Heart right ventricle (tissue), 16 donors: Measurements from ENCODE around the gene MZF1. TPM values are rescaled to one million over a fixed set of nuclear protein-coding genes. Genes with fewer than 3 reads are reported as not detected.

Source experiments
- ATAC-seq, 8 donors: fragments of 200-7000 bp; cut with Tn5 transposase; one replicate each; pipeline ENCODE4 v1.9.1; 2020; ENCODE audit warnings: mild to moderate bottlenecking in 8 of 8, moderate library complexity in 8 of 8, moderate number of reproducible peaks in 1 of 8
- DNase-seq, 2 donors: peaks; one replicate each; pipeline ENCODE4 v3.0.0-alpha.2; 2020
- H3K27ac ChIP-seq, 10 donors: fragments of 200-600 bp; sonication (generic) in 2 of 10; one replicate each; pipeline versions ENCODE4 v1.5.0 to v1.8.0; 2020 to 2022; ENCODE audit warnings: mild to moderate bottlenecking in 3 of 10
- H3K27me3 ChIP-seq, 7 donors: fragments of 200-600 bp; one replicate each; pipeline ENCODE4 v1.8.0; 2021 to 2022; ENCODE audit warnings: mild to moderate bottlenecking in 2 of 7
- H3K36me3 ChIP-seq, 9 donors: fragments of 200-600 bp; sonication (generic) in 1 of 9; one replicate each; pipeline versions ENCODE4 v1.5.0 to v1.8.0; 2020 to 2022; ENCODE audit warnings: mild to moderate bottlenecking in 2 of 9
- H3K4me1 ChIP-seq, 9 donors: fragments of 200-600 bp; sonication (generic) in 1 of 9; one replicate each; pipeline versions ENCODE4 v1.5.0 to v1.8.0; 2020 to 2022; ENCODE audit warnings: mild to moderate bottlenecking in 4 of 9
- H3K4me3 ChIP-seq, 10 donors: fragments of 200-600 bp; sonication (generic) in 2 of 10; one replicate each; pipeline versions ENCODE4 v1.5.0 to v1.8.0; 2020 to 2022; ENCODE audit warnings: mild to moderate bottlenecking in 7 of 10, moderate library complexity in 2 of 10
- H3K9me3 ChIP-seq, 11 donors: fragments of 200-600 bp in 10 of 11; sonication (generic) in 2 of 11; one replicate each; pipeline versions ENCODE4 v1.5.0 to v1.8.0; 2013 to 2022; ENCODE audit warnings: mild to moderate bottlenecking in 2 of 11, control low read depth in 1 of 11, moderate library complexity in 1 of 11
- WGBS, 2 donors: extraction: QIAGEN DNeasy Blood & Tissue Kit; methylation state at CpG; one replicate each; pipeline ENCODE4 v1.1.7; 2013; ENCODE audit warnings: inconsistent platforms in 1 of 2; 5-methylcytosine and 5-hydroxymethylcytosine counted together
- intact Hi-C, 10 donors: fragments of 100-400 bp; cut with DNase I; formaldehyde crosslinking; loops; one replicate each; pipeline versions ENCODE4 v1.11.1 to v1.14.2; 2022
- polyA plus RNA-seq, 2 donors: library from polyadenylated mRNA; stranded (reverse); fragments of 200-250 nt; gene quantifications; one replicate each; pipeline ENCODE4 v1.2.3, GENCODE V29; 2013
- total RNA-seq, 10 donors: library from RNA; stranded (reverse); fragmentation: NEBNext Ultra II Directional in 3 of 10; extraction: Animal tissue kit (Norgen Biotek cat#: 25700) in 3 of 10; gene quantifications; one replicate each; pipeline versions ENCODE4 v1.2.1 to v1.2.4, GENCODE V29; 2021 to 2023
- TF ChIP-seq, protein P1 (sequence below), 9 donors: fragments of 200-600 bp; sonication (generic) in 2 of 9; IDR thresholded peaks; one replicate each; pipeline versions ENCODE4 v1.5.0 to v1.8.0; 2021 to 2022; ENCODE audit warnings: antibody characterized with exemption in 9 of 9, mild to moderate bottlenecking in 5 of 9, moderate library complexity in 1 of 9
- donor health status: Arrhythmogenic right ventricular cardiomyopathy.
- donor health status: ischemic (EF 13 %, LVEDD 7.1; RV severe dilation, severe dysfunction).
- donor health status: healthy with polysubstance abuse.
- donor health status: DM: no; HTN: yes; CAD: no.
- donor health status: DM: no; HTN: no; CAD: no.
- donor health status: ischemic (EF 25% LVEDD 6.9; RV normal size, moderate dysfunction).
- donor health status: ischemic (EF 25% LVEDD 5.7; RV mildly dilated, moderate dysfunction).
- donor health status: healthy.
- donor health status: DM: yes; HTN: yes; CAD: no.
- donor health status: Ischemic cardiomyopathy.
- donor health status: ischemic (EF 35%, LVEDD 5.7; RV mildly dilated, moderate dysfunction).
- donor health status: nonischemic (EF 11% LVEDD 7.7; RV severe dilation, severe dysfunction).
- donor health status: DM: yes; HTN: yes; CAD: no.
- donor health status: PGD.
- donor health status: ischemic (EF 29% LVEDD 5.4; RV normal size, mild dysfunction).
- donor health status: nonischemic (EF 23%, LVEDD 6.1; RV moderate dilation, normal function).

MZF1 gene
- total and polyA plus RNA-seq, 12 donors, result 4.4 to 28.0 (median 8.3) TPM

DNA sequence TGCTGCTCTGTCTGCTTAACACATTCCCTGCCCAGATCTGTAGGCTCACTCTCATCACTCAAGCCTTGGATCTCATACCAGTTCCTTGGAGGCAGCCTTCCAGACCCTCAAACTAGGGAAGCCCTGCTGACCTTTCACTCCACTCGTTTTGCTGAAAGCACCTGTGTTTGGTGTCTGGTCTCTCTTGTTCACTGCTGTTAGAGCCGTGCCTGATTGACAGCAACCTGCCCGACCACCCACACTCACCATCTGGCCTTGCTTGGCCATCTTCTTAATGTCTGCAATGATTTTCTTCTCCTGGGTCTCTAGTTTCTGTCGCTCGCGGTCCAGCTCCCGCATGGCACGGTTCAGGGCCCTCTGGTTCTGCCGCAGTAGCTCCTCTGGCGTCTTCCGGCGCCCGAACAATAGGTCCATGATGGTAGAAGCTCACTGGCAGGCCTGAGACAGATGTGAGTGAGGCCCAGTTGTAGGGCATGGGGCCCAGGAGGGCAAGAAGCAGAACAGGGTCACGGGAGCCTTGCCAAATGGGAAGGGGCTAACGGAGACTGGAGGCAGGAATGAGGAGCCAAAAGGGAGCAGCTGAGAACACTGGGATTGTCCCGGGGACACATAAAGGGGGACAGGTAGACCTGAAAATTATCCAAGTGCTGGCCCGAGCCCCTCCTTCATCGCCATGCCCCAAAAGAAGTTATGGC, 19.2 kb downstream of the MZF1 start:
- peak overlapping the region; percentile 60 to 84 (median 76) for H3K4me3 ChIP-seq
- no peak for DNase-seq
- 40% methylated on average over 18 of the region's 18 CpGs for WGBS, 2 donors
- no peak for ATAC-seq
- peak overlapping the region; percentile 76 to 100 (median 94) for H3K27ac ChIP-seq
- H3K9me3 ChIP-seq, result no peaks in the 10 kb centered on the region
- TF ChIP-seq, protein P1, sequence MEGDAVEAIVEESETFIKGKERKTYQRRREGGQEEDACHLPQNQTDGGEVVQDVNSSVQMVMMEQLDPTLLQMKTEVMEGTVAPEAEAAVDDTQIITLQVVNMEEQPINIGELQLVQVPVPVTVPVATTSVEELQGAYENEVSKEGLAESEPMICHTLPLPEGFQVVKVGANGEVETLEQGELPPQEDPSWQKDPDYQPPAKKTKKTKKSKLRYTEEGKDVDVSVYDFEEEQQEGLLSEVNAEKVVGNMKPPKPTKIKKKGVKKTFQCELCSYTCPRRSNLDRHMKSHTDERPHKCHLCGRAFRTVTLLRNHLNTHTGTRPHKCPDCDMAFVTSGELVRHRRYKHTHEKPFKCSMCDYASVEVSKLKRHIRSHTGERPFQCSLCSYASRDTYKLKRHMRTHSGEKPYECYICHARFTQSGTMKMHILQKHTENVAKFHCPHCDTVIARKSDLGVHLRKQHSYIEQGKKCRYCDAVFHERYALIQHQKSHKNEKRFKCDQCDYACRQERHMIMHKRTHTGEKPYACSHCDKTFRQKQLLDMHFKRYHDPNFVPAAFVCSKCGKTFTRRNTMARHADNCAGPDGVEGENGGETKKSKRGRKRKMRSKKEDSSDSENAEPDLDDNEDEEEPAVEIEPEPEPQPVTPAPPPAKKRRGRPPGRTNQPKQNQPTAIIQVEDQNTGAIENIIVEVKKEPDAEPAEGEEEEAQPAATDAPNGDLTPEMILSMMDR (IDR thresholded peaks at IDR 0.05), result no peak
- H3K36me3 ChIP-seq, result peaks cover 7 to 66% (median 47%) of the 10 kb centered on the region in 9 donors
- intact Hi-C loops, result no loop called here
- no peaks in the 10 kb centered on the region for H3K27me3 ChIP-seq
- peaks cover 22 to 45% (median 37%) of the 10 kb centered on the region in 9 donors for H3K4me1 ChIP-seq

DNA sequence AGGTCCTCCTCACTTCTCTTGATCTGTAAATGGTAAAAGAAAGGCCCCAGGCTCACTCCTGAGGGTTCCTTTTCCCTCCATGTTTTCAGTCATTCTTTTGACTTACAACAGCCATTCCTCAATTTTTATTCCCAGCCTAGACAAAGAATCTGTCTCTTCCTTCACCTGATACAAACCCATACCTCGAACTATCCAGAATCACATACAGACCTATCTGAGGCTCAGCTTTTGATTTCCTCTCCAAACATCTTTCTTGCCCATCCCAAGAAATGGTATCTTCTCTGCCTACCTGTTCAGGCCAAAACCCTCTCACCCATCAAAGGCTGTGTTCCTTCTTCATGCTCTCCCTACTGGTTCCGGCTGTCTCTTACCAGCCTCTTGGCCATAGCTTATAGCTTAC, 20.5 kb downstream of the MZF1 start:
- TF ChIP-seq, protein P1 (IDR thresholded peaks at IDR 0.05), result no peak
- no peak overlapping the region for H3K4me3 ChIP-seq
- WGBS, 2 donors, result 81 to 91% methylated on average over 2 of the region's 2 CpGs
- no peaks in the 10 kb centered on the region for H3K27me3 ChIP-seq
- H3K4me1 ChIP-seq, result peaks cover 22 to 45% (median 37%) of the 10 kb centered on the region in 9 donors
- DNase-seq, result no peak
- H3K9me3 ChIP-seq, result no peaks in the 10 kb centered on the region
- no peak for ATAC-seq
- intact Hi-C loops, result no loop called here
- H3K36me3 ChIP-seq, result peaks cover 7 to 79% (median 60%) of the 10 kb centered on the region in 9 donors
- H3K27ac ChIP-seq, result no peak overlapping the region

DNA sequence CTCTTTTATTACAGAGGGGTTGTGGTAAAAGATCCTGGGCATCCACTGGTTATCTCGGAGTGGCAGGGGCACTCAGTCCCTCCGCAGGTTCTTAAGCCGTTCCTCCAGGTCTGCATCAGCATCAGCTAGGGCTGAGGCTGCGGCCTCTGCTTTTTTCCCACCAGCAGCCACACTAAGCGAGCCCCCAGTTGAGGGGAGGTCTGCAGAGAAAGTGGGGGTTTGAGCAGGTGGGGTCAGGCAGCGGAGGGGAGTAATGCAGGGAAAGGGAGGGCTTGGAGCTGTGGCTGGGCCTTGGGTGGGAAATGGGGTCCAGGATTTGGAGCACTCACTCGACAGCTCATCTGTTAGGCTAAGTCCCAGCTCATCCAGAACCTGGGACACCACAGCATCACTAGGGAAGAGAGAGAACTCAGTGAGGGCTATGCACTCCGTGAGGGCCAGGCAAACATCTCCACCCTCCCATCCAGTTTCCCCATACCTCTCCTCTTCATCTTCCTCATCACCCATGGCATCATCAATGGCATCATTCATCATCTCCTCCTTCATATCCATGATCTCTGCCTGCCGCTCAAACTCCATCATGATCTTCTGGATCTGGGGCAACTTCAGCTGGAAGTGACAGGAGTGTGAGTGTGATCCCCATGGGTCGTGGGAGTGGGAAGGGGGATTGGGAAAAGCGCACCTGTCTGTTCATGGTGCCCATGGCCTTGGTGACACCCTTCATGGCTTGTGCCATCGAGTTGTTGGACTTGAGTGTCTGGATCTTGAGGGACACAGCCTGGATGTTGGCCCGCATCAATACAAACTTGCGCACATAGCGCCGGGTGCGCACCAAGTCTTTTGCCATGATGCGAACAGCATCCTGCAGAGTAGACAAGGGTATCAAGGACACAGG, 21.3 kb downstream of the MZF1 start:
- WGBS, 2 donors, result 91 to 94% methylated on average over 18 of the region's 18 CpGs
- intact Hi-C loops, result no loop called here
- no peak overlapping the region for H3K4me3 ChIP-seq
- H3K9me3 ChIP-seq, result no peaks in the 10 kb centered on the region
- no peaks in the 10 kb centered on the region for H3K27me3 ChIP-seq
- no peak overlapping the region for H3K27ac ChIP-seq
- H3K36me3 ChIP-seq, result peaks cover 7 to 84% (median 66%) of the 10 kb centered on the region in 9 donors
- TF ChIP-seq, protein P1 (IDR thresholded peaks at IDR 0.05), result no peak
- DNase-seq (no peak), ATAC-seq (no peak)
- H3K4me1 ChIP-seq, result peaks cover 17 to 44% (median 34%) of the 10 kb centered on the region in 9 donors

DNA sequence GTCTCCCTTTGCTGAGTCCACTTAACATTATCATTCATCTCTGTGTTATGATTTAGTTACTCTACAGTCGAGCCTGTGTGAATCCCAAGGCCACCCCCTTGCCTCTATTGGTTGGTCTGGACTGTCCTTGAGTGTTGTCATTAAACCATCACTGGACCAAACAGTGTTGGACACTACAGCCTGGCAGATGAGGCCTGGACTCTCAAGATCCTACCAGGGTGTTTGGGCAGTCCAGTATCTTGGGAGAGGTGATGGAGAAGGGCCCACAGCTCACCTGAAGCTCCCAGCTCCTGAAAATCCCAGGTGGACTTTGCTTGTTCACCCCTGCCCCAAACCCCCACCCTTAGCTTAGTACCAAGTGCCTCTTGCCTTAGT, 22.0 kb downstream of the MZF1 start:
- DNase-seq (no peak), ATAC-seq (no peak)
- intact Hi-C loops, result no loop called here
- no peaks in the 10 kb centered on the region for H3K9me3 ChIP-seq
- no peak overlapping the region for H3K4me3 ChIP-seq
- peaks cover 7 to 82% (median 61%) of the 10 kb centered on the region in 9 donors for H3K36me3 ChIP-seq
- WGBS, 2 donors, result 36 to 42% methylated on average over 1 of the region's 1 CpG
- TF ChIP-seq, protein P1 (IDR thresholded peaks at IDR 0.05), result no peak
- peaks cover 21 to 44% (median 34%) of the 10 kb centered on the region in 9 donors for H3K4me1 ChIP-seq
- no peak overlapping the region for H3K27ac ChIP-seq
- no peaks in the 10 kb centered on the region for H3K27me3 ChIP-seq
